Naive thymus-derived CD8-positive, alpha-beta T cell (primary cell): ENCODE results near the gene ARL6IP5. TPM values are rescaled to one million over a fixed set of nuclear protein-coding genes. Genes with fewer than 3 reads are reported as not detected.
A peak's percentile ranks its signal among the peaks of the same experiment; 100 is the strongest.

Experiments
- ATAC-seq, 2 donors: fragments of 150-1000 bp; cut with Tn5 transposase in 1 of 2; sonication (Bioruptor Pico), chemical (Tn5 transposase) in 1 of 2; 1 replicate in 1 of 2; 2 replicates in 1 of 2; pipeline ENCODE4 v1.10.0; 2021; ENCODE audit warnings: mild to moderate bottlenecking in 2 of 2, moderate library complexity in 2 of 2
- POLR2A ChIA-PET: fragments of 350-600 bp; sonication (Branson Sonifier 250); formaldehyde crosslinking; loops from one replicate; lab custom pipeline; 2021; ENCODE audit warnings: antibody characterized with exemption; lab: Charles Lee
- DNase-seq, 10 donors: peaks; one replicate each; pipeline versions ENCODE4 v3.0.0 to v3.0.0-alpha.2; 2020 to 2022
- H3K27ac Mint-ChIP-seq, 10 donors: one replicate each; pipeline ENCODE4 v1.8.0; 2020 to 2022; ENCODE audit warnings: mild to moderate bottlenecking in 10 of 10, mixed read lengths in 10 of 10, moderate library complexity in 4 of 10, inconsistent platforms in 1 of 10
- H3K27me3 Mint-ChIP-seq, 5 donors: one replicate each; pipeline ENCODE4 v1.8.0; 2021 to 2022; ENCODE audit warnings: mixed read lengths in 5 of 5
- H3K36me3 Mint-ChIP-seq, 3 donors: one replicate each; pipeline ENCODE4 v1.8.0; 2020 to 2022; ENCODE audit warnings: mixed read lengths in 3 of 3, mild to moderate bottlenecking in 2 of 3, inconsistent platforms in 1 of 3
- H3K4me1 Mint-ChIP-seq, 4 donors: one replicate each; pipeline ENCODE4 v1.8.0; 2021 to 2022; ENCODE audit warnings: mixed read lengths in 4 of 4
- H3K4me3 Mint-ChIP-seq, 10 donors: one replicate each; pipeline ENCODE4 v1.8.0; 2020 to 2022; ENCODE audit warnings: mild to moderate bottlenecking in 10 of 10, mixed read lengths in 10 of 10, moderate library complexity in 6 of 10, inconsistent platforms in 1 of 10
- H3K9me3 Mint-ChIP-seq, 9 donors: one replicate each; pipeline ENCODE4 v1.8.0; 2020 to 2022; ENCODE audit warnings: mixed read lengths in 9 of 9, mild to moderate bottlenecking in 3 of 9, inconsistent platforms in 1 of 9, moderate library complexity in 1 of 9
- polyA plus RNA-seq, 3 donors: library from polyadenylated mRNA; unstranded; fragments of 300-500 nt; fragmentation: Illumina TruSeq; gene quantifications; one replicate each; pipeline ENCODE4 v1.2.3, GENCODE V29; 2021
- total RNA-seq, 8 experiments: library from RNA in 2 of 8; stranded (reverse) in 2 of 8; gene quantifications; one replicate each; pipeline ENCODE4 v1.2.3 and lab custom pipeline; 2021 to 2026

Gene ARL6IP5
- total and polyA plus RNA-seq, 5 experiments from 2014 or later = 109 to 450 (median 315) TPM

DNA sequence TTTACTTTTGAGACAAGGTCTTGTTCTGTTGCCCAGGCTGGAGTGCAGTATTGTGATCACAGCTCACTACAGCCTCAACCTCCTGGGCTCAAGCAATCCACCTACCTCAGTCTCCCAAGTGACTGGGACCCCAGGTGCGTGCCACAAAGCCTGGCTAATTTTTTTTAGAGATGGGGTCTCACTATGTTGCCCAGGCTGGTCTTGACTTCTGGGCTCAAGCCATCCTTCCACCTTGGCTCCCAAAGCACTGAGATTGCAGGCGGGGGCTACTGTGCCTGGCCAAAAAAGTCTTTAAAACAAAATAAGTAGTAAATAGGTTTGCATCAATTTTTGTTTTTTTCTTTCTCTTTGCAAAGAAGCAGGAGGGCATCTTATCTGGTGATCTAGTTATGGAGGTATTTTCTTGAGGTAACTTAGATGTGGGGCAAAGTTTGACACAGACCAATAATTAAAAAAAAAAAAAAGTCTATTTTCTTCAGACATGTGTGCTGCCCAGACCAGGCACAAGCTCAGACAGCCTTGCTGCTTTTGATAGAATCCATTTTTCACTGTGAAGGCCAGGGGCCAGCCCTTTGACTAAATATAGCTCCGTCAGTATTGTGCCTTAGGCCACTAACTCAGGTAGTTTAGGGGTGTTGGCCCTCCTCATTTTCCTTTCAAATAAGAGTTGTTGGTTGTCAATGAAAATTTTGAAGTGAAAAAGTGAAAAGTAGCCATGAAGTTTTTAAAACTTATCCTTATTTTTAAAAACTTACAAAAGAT is 2.5 kb downstream of the ARL6IP5 start:
- H3K27ac Mint-ChIP-seq = peak overlapping the region in 9 of 10 donors; percentile 65 to 98 (median 80)
- POLR2A ChIA-PET = interaction anchor here (0.9 to 6.8 kb wide), 3 partner anchors 10 to 36 kb away, joined by 3 to 63 read pairs (median 5); partner anchors contain the start of gene TMF1
- peaks cover 43 to 82% (median 69%) of the 10 kb centered on the region in 4 donors for H3K4me1 Mint-ChIP-seq
- H3K4me3 Mint-ChIP-seq = peak overlapping the region; percentile 66 to 98 (median 86)
- no peak for DNase-seq
- no peak for ATAC-seq
- no peaks in the 10 kb centered on the region for H3K27me3 Mint-ChIP-seq
- H3K36me3 Mint-ChIP-seq = peaks cover 0 to 22% (median 7%) of the 10 kb centered on the region in 3 donors
- no peaks in the 10 kb centered on the region for H3K9me3 Mint-ChIP-seq

DNA sequence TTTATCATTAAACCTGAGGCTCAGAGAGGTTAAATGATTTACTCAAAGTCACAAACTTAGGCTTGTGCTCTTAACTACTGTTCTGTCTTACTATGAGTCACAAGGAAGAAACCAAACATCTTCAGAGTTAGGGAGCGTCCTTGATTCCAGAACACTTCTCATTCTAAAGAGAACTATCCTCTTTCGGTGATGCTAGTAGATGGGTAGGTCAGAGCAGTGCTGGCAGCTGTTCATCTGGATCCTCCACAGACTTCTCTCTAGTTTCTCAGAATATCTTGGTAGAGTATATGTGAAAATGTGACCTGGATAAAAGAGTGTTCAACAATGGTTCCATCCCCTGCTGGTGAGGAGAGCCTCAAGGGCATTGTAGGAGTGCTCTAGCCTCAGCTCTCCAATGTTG is 3.3 kb downstream of the ARL6IP5 start:
- Mint-ChIP-seq H3K4me1 (peaks cover 37 to 82% (median 71%) of the 10 kb centered on the region in 4 donors), H3K4me3 (peak overlapping the region; percentile 56 to 98 (median 86)), H3K27ac (peak overlapping the region; percentile 85 to 98 (median 90)), H3K27me3 (no peaks in the 10 kb centered on the region), H3K36me3 (peaks cover 0 to 22% (median 7%) of the 10 kb centered on the region in 3 donors), H3K9me3 (no peaks in the 10 kb centered on the region)
- ATAC-seq = no peak
- DNase-seq = no peak
- POLR2A ChIA-PET = interaction anchor here (0.9 to 1.5 kb wide), 2 partner anchors 18 to 36 kb away, joined by 3 to 6 read pairs; partner anchors contain the start of gene TMF1

DNA sequence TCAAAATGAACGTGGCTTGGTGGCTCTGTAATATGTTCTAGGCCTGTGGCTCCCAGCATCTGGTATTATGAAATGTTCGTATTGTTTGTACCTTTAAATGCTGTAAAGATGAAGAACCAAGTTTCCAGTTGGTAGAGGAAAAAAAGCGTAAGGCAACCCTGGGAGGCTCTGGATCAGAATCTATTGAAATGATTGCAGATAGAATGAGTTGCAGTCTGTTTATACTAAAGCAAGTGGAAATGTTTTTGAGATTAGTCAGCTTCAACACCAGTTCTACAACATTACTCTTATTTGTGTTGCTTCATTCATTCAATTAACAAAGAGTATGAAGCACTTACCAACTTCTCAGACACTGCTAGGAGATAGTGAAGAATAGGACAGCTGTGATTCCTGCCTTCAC is 5.3 kb downstream of the ARL6IP5 start:
- no peaks in the 10 kb centered on the region for H3K9me3 Mint-ChIP-seq
- peaks cover 34 to 84% (median 73%) of the 10 kb centered on the region in 4 donors for H3K4me1 Mint-ChIP-seq
- POLR2A ChIA-PET = interaction anchor here (0.7 to 4.2 kb wide), 6 partner anchors 9 to 50 kb away, joined by 4 to 28 read pairs (median 6); partner anchors contain the start of gene UBA3
- ATAC-seq (no peak), DNase-seq (no peak)
- H3K4me3 Mint-ChIP-seq = peak overlapping the region; percentile 29 to 93 (median 59)
- peak overlapping the region; percentile 55 to 98 (median 92) for H3K27ac Mint-ChIP-seq
- peaks cover 0 to 35% (median 7%) of the 10 kb centered on the region in 3 donors for H3K36me3 Mint-ChIP-seq
- H3K27me3 Mint-ChIP-seq = no peaks in the 10 kb centered on the region

DNA sequence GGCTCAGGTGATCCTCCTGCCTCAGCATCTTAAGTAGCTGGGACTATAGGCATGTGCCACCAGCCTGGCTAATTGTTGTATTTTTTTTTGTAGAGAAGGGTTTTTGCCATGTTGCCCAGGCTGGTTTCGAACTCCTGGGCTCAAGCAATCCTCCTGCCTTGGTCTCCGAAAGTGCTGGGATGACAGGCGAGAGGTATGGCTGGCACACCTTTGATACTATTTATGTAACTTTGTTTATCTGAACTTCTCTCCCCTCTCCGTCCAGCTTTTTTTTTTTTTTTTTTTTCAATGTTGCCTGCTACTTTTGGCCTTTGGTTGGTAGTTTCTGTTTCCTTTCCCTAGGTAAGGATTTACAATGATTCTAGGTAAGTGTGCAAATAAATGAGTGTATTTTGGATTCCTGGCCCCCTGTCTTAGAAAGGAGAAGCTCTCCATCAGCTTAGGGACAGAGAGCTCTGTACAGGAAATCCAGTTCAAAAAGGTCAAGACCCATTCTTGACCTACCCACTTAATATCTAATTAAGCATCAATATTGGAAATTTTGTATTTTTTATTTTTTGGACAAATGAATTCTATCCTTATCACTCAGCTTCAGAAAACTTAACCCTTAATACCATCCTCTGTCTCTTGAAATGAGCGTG is 6.8 kb downstream of the ARL6IP5 start:
- H3K27ac Mint-ChIP-seq = peak overlapping the region; percentile 89 to 98 (median 96)
- POLR2A ChIA-PET = interaction anchor here (0.6 to 4.3 kb wide), 11 partner anchors 7 to 1380 kb away, joined by 3 to 30 read pairs (median 7); partner anchors contain the start of genes ARL6IP5, EOGT, TMF1 and UBA3
- H3K27me3 Mint-ChIP-seq = no peaks in the 10 kb centered on the region
- H3K4me1 Mint-ChIP-seq = peaks cover 39 to 92% (median 79%) of the 10 kb centered on the region in 4 donors
- H3K36me3 Mint-ChIP-seq = peaks cover 0 to 44% (median 4%) of the 10 kb centered on the region in 3 donors
- peak overlapping the region; percentile 63 to 93 (median 84) for H3K4me3 Mint-ChIP-seq
- DNase-seq (no peak), ATAC-seq (peak in 1 of 2 donors; percentile 4)
- no peaks in the 10 kb centered on the region for H3K9me3 Mint-ChIP-seq

DNA sequence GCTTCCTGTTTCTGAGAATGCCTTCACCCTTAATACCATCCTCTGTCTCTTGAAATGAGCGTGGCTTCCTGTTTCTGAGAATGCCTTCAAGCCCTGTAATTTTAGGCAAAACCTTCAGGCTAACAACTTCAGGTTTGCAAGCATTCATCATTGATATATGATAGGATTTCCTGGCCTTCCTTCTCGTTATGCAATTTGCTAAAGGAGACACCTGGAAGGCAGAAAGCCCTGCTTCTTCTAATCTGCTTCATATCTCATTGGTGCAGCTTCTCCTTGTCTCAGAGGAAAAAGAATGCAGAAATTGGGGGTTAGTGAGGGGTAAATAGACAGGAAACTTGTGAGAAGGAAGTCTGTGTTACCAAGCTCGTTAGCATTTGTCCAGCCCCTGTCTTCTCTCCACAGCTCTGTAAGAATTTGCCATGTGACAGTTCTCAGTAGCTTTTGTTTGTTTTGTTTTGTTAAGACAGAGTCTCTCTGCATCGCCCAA is 7.3 kb downstream of the ARL6IP5 start:
- Mint-ChIP-seq H3K27me3 (no peaks in the 10 kb centered on the region), H3K4me1 (peaks cover 40 to 97% (median 82%) of the 10 kb centered on the region in 4 donors), H3K27ac (peak overlapping the region; percentile 89 to 98 (median 96)), H3K4me3 (peak overlapping the region; percentile 63 to 93 (median 84)), H3K36me3 (peaks cover 0 to 48% (median 4%) of the 10 kb centered on the region in 3 donors), H3K9me3 (no peaks in the 10 kb centered on the region)
- ATAC-seq (peak; percentile 68 to 86), DNase-seq (peak in 5 of 10 donors; percentile 31 to 67 (median 58))
- POLR2A ChIA-PET = interaction anchor here (0.7 to 4.3 kb wide), 9 partner anchors 8 to 1380 kb away, joined by 4 to 30 read pairs (median 7); partner anchors contain the start of genes ARL6IP5, EOGT, TMF1 and UBA3

DNA sequence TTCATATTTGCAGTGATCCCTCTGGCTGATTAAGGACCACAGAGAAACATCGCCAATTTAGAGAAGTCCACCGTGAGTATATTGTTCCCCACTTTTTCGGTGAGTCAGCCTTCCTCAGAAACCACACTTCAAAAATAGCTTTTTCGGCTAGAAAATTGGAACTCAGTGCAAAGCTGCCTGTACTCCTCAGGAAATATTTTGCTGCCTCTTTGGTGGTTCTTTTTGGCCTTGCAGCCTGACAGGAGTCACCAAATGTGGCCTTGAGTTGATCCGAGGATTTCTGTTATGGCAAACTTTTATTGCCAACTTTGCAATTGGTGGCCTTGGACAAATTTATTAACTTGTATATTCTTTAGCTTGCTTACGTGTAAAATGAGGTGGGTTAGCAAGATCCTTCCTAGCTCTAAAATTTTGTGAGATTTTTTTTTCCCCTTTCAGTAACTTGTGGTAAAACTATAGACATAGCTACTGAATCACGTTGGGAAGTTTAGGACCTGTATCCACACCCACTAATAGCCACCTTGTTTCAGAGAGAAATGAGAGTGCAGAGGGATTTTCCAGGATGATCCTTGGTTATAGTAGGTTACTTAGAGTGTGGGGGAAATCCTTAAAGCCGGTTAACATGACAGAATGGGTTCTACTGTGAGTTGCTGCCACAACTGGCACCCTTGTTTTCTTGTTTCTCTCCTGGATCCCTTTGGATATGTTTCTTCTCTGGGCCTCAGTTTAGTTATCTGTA is 9.9 kb downstream of the ARL6IP5 start:
- POLR2A ChIA-PET = interaction anchor here (1.0 to 4.3 kb wide), 4 partner anchors 10 to 42 kb away, joined by 3 to 30 read pairs (median 8); partner anchors contain the start of genes ARL6IP5 and TMF1
- Mint-ChIP-seq H3K36me3 (peaks cover 0 to 54% (median 8%) of the 10 kb centered on the region in 3 donors), H3K27ac (peak overlapping the region; percentile 89 to 98 (median 97)), H3K9me3 (no peaks in the 10 kb centered on the region), H3K4me1 (peaks cover 44 to 87% (median 85%) of the 10 kb centered on the region in 4 donors), H3K4me3 (peak overlapping the region; percentile 41 to 93 (median 75)), H3K27me3 (no peaks in the 10 kb centered on the region)
- ATAC-seq (peak in 1 of 2 donors; percentile 6), DNase-seq (no peak)

DNA sequence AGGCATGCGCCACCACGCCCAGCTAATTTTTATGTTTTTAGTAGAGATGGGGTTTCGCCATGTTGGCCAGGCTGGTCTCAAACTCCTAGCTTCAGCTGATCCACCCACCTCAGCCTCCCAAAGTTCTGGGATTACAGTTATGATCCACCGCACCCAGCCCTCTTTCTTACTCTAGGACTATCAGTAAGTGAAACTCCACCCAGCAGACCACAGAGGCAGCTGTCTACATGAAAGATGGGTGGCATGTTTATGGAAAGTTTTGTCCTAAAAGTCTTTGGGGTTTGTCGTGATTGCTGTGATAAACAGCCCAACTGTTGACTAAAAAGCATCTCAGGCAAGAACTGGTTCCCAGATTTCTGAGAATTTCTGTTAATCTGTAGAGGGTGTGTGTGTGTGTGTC is 10.9 kb downstream of the ARL6IP5 start:
- Mint-ChIP-seq H3K27me3 (no peaks in the 10 kb centered on the region), H3K27ac (peak overlapping the region; percentile 79 to 98 (median 93)), H3K4me1 (peaks cover 44 to 84% (median 82%) of the 10 kb centered on the region in 4 donors), H3K36me3 (peaks cover 0 to 50% (median 9%) of the 10 kb centered on the region in 3 donors), H3K9me3 (no peaks in the 10 kb centered on the region), H3K4me3 (peak overlapping the region; percentile 21 to 93 (median 76))
- DNase-seq (peak in 2 of 10 donors; percentile 15 to 22), ATAC-seq (peak in 1 of 2 donors; percentile 31)
- POLR2A ChIA-PET = interaction anchor here (0.7 to 2.5 kb wide), 5 partner anchors 9 to 43 kb away, joined by 3 to 10 read pairs (median 3); partner anchors contain the start of genes ARL6IP5 and TMF1

DNA sequence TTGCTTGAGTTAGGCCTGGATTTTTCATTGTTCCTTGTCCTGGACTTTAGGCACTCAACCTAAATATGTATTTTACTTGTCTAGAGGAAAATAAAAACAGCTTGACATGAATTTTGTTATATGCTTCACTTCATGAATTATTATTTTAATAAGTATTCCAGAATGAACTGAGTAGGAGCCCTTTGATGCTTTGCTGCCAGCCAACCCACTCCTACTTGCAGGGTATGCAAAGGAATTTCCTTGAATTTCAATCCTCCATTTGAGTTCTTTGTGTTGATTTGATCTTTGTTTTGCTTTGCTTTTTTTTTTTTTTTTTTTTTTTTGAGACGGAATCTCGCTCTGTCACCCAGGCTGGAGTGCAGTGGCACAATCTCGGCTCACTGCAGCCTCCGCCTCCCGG is 11.6 kb downstream of the ARL6IP5 start:
- Mint-ChIP-seq H3K9me3 (no peaks in the 10 kb centered on the region), H3K4me3 (peak overlapping the region in 8 of 10 donors; percentile 40 to 93 (median 70)), H3K27ac (peak overlapping the region; percentile 79 to 98 (median 93)), H3K36me3 (peaks cover 0 to 48% (median 9%) of the 10 kb centered on the region in 3 donors), H3K27me3 (no peaks in the 10 kb centered on the region), H3K4me1 (peaks cover 41 to 84% (median 78%) of the 10 kb centered on the region in 4 donors)
- DNase-seq (no peak), ATAC-seq (no peak)
- POLR2A ChIA-PET = interaction anchor here (1.3 to 2.5 kb wide), 2 partner anchors 8 to 12 kb away, joined by 3 to 10 read pairs; partner anchors contain the start of gene ARL6IP5

DNA sequence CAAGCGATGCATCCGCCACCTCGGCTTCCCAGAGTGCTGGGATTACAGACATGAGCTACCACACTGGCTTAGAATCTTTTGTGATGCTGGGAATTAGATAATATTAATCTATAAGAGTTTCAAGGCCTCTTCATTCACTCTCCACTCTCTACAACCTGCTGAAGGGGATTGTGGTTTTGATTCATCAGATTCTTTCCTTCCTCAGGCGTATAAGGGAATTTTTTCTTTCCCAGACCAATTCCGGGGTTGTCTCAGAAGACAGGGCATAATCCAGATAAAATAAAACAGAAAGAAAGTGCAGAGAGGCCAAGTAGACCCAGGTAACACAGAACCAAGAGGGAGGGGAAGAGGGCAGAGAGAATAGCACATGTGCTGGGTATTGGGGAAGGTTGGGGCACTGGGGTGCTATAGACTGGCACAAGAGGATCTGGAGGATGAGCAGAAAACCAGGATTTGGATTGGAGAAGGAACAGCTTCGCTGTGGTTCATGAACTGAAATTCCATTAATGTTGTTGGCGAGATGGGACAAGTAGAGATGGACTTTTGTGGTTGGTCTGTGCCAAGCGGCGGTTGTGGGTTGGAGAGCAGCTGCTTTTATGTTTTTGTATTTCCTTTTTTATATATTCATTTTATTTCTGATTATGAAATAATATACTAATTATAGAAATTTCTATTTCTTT is 12.8 kb downstream of the ARL6IP5 start:
- POLR2A ChIA-PET = interaction anchor here (1.4 kb wide), 1 partner anchor 11 kb away, joined by 5 read pairs; no protein-coding TSS in a partner anchor
- Mint-ChIP-seq H3K4me3 (peak overlapping the region in 9 of 10 donors; percentile 11 to 64 (median 53)), H3K27me3 (no peaks in the 10 kb centered on the region), H3K9me3 (no peaks in the 10 kb centered on the region), H3K36me3 (peaks cover 0 to 55% (median 19%) of the 10 kb centered on the region in 3 donors), H3K27ac (peak overlapping the region; percentile 79 to 98 (median 91)), H3K4me1 (peaks cover 36 to 85% (median 71%) of the 10 kb centered on the region in 4 donors)
- DNase-seq (no peak), ATAC-seq (no peak)

GRCh38 chr3:69099576-69099975 is 14.8 kb downstream of the ARL6IP5 start:
- peak overlapping the region in 9 of 10 donors; percentile 55 to 89 (median 83) for H3K27ac Mint-ChIP-seq
- ATAC-seq = no peak

More at GRCh38 chr3:69099576-69099975, 14.8 kb downstream of the ARL6IP5 start:
- Mint-ChIP-seq H3K4me3 (peak overlapping the region in 4 of 10 donors; percentile 3 to 58 (median 27)), H3K4me1 (peaks cover 38 to 80% (median 65%) of the 10 kb centered on the region in 4 donors), H3K27me3 (no peaks in the 10 kb centered on the region), H3K36me3 (peaks cover 0 to 64% (median 34%) of the 10 kb centered on the region in 3 donors), H3K9me3 (no peaks in the 10 kb centered on the region)
- POLR2A ChIA-PET = interaction anchor here (1.2 to 1.8 kb wide), 2 partner anchors 9 to 47 kb away, joined by 5 to 8 read pairs; partner anchors contain the start of gene TMF1
- no peak for DNase-seq
